GM12873 (cell line): Measurements from ENCODE around the gene KCNN3.

Experiments
- TF ChIP-seq, protein P1 (sequence below): IDR thresholded peaks from 2 replicates; pipeline ENCODE4 v1.5.1; 2012; ENCODE audit warnings: low read depth, mild to moderate bottlenecking, moderate library complexity, low read length, control low read depth; ENCODE audit not compliant: insufficient read depth; ENCODE audit errors: missing control alignments

The KCNN3 gene

DNA sequence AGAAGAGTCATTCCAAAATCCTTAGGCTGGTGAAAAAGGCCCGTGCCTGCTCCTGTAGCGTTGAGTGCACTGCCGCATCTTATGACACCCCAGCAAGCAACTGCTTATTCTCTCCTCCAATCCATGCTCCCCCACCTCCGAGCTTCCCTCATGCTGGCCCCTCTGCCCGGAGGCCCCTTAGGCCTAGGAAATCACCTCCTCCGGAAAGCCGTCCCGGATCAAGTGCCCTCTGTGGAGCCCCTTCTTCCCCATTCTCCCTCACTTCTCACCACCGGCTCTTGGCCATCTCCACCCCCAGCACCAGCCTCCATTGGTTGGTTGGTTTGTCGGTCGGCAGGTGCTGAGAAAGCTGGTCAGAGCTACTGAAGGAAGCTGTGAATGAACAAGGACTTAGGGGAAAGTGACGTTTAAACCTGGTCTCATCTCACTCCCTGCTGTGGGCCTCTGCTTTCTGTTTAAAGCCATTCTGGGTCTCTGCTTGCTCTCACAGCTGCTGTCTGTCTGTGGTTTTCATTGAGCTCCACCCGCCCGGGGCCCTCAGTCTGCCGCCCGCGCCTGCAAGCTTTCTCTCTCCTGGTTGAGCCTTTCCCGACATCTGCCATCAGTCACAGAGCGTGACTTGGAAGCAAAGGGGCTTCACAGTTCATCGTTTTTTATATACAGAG lies 122.2 kb downstream of the KCNN3 start:
- TF ChIP-seq, protein P1, sequence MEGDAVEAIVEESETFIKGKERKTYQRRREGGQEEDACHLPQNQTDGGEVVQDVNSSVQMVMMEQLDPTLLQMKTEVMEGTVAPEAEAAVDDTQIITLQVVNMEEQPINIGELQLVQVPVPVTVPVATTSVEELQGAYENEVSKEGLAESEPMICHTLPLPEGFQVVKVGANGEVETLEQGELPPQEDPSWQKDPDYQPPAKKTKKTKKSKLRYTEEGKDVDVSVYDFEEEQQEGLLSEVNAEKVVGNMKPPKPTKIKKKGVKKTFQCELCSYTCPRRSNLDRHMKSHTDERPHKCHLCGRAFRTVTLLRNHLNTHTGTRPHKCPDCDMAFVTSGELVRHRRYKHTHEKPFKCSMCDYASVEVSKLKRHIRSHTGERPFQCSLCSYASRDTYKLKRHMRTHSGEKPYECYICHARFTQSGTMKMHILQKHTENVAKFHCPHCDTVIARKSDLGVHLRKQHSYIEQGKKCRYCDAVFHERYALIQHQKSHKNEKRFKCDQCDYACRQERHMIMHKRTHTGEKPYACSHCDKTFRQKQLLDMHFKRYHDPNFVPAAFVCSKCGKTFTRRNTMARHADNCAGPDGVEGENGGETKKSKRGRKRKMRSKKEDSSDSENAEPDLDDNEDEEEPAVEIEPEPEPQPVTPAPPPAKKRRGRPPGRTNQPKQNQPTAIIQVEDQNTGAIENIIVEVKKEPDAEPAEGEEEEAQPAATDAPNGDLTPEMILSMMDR, result no peak

DNA sequence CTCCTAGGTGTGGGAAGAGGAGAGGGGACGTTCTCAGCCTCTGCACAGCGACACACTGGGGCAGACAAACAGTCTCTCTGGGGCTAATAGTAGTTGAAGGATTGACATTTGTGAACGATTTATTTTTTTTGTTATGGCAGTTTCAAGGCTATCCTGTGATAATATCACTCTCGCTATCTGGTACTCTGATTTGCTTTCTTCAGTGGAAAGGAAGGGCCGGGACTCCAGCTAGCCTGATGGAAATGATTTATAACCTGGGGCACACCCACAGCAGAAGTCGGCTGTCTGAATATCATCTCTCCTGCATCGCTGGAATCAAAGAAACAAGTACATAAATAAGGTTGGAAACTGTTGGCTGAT lies 122.7 kb downstream of the KCNN3 start:
- TF ChIP-seq, protein P1, result no peak

DNA sequence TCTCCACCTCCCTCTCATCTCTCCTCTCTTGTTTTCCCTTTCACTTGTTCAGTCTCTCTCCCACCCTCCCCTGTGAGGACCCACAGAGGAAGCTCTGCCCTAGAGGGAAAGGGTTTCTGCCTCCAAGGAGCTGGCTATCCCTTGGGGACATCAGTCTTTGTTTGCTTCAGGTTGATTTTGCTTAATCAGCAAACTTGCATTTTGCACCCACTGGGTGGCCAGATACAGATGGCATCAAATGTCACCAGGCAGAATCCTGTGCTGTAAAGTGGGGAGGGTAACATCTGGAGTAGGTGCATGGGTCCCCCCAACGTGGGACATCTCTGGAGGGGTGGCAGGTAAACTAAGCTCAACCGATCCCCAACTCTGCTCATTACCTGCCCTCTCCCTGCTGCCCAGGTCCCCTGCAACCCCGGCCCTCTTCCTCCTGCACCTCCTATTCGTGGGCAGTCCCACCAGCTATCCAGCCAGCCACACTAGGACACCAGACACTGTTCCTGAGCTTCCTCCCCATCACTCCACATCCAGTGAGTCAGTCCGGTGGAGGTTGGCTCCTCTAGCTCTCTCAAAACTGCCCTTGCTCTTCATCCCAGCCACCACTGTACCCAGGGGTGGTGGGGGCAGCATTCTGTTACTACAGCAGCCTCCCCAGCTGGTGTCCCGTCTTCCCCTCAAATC lies 123.3 kb downstream of the KCNN3 start:
- TF ChIP-seq, protein P1, result no peak

DNA sequence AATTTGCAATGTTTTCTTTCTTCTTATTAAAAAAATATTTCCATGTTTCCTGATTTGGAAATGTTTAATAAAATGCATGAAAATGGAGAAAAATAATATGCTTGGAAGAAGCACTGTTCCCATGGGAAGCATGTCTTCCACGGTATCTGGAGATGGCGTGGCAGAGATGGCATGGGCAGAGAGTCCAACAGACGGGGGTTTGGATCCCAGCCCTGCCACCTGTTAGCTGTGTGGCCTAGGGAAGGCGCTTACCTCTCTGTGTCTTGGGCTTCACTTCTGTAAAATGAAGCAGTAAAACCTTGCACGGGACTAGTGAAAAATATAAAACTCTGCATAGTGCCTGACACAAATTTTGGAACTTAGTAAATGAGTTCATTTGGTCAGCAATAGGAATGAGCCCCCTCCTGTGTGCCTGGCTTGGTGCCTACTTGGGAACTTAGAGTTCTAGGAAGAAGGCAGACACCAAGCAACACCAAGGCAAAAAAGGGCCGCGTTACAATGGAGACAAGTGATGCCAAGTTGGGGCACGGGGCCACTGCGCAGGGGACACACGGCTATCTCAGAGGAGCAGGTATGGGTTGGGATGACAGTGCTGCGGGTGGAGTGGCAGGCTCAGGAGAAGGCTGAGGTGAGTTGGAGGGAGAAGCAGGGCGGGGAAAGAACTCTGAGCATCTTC lies 124.2 kb downstream of the KCNN3 start:
- TF ChIP-seq, protein P1, result no peak

- TF ChIP-seq, protein P1, result no peak
These were observed 124.8 kb downstream of the KCNN3 start for GRCh38 chr1:154745286-154745731.

- TF ChIP-seq, protein P1, result no peak
These were observed 125.6 kb downstream of the KCNN3 start for GRCh38 chr1:154744352-154745035.
